Fibroblast of skin of abdomen (primary cell): Measurements from ENCODE around the gene OPHN1.
A peak's percentile ranks its signal among the peaks of the same experiment; 100 is the strongest.
"Not testable (repeated sequence)": the region's sequence is repeated elsewhere in the genome, so short reads cannot be mapped to it uniquely, and the experiment has no call there.

Experiments used
- DNase-seq: peaks from one replicate; pipeline ENCODE4 v3.0.0-alpha.2; 2013

OPHN1 gene

GRCh38 chrX:68139791-68140190 is 293.5 kb downstream of the OPHN1 start:
- no peak for DNase-seq

DNA sequence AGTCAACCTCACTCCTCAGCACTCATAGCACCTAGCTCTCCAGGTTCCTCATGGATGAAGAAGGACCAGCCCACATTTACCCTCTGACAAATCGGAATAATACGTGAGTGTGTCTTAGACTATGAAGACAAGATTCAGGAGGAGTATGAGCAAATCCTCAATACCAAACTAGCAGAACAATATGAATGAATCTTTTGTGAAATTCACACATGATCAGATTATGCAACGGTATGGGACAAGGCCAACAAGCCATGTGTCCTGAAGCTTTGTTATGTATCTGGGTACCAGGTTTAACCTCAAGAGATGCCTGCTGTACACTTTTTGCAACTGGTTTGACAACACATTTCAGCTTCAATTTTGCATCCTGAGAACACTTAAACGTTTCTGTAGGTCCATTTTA is 300.1 kb downstream of the OPHN1 start:
- no peak for DNase-seq

GRCh38 chrX:68132749-68133148 is 300.5 kb downstream of the OPHN1 start:
- no peak for DNase-seq

DNA sequence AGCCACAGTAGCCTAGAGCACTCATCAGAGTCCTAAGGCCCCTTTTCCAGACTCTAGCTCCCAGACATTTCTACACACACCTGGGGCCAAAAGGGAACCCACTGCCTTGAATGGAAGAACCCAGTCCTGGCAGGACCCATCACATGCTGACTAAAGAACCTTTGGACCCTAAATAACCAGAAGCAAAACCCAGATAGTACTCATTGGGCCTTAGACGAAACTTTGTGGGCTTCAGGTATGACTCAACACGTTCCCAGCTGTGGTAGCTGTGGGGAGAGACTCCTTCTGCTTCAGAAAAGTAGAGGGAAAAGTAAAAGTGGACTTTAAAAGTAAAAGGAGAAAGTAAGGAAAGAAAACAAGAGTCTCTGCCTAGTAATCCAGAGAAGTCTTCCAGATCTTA is 311.5 kb downstream of the OPHN1 start:
- DNase-seq: no peak

- no peak for DNase-seq
These were observed 311.9 kb downstream of the OPHN1 start for GRCh38 chrX:68121371-68121770.

DNA sequence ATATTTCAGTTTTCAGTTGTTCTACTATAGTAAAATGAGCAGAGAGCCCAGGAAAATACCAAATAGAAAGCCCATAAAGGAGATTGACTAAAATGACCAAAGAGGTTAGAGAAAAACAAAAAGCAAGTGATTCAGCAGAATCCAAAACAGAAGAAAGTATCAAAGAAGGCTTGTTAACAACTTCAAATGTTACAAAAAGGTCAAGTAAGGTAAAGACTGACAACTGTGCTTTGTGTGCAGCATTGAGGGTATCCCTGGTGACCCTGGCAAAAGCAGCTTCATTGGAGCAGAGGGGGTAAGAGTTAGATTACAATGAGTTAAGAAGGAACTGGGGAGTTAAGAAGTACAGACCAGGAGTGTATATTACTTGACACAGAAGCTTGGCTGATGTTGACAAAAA is 317.9 kb downstream of the OPHN1 start:
- DNase-seq: no peak

GRCh38 chrX:68114573-68115129 is 318.6 kb downstream of the OPHN1 start:
- no peak for DNase-seq

DNA sequence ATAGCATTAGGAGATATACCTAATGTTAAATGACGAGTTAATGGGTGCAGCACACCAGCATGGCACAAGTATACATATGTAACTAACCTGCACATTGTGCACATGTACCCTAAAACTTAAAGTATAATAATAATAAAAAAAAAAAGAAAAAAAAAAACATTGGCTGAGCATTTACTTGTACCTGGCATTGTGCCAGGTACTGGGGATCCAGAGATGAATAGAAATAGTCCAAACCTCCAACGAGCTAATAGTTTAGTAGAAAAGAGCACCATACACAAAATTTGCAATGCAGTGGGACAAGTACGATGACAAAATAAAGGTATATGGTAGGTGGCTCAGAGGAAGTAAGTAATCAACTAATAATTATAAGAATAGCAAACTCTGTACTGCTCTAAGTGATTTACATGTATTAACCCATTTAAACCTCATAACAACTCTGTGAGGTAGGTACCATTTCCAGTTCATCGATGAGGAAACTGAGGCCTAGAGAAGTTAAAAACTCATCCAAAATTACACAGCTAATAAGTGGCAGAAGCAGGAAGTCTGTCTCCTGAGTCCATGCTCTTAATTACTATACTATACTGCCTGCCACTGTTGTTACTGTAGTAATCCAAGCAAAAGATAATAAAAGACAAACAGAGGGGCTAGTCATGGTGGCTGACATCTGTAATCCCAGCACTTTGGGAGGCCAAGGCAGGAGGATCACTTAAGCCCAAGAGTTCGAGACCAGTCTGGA is 319.3 kb downstream of the OPHN1 start:
- DNase-seq: no peak

DNA sequence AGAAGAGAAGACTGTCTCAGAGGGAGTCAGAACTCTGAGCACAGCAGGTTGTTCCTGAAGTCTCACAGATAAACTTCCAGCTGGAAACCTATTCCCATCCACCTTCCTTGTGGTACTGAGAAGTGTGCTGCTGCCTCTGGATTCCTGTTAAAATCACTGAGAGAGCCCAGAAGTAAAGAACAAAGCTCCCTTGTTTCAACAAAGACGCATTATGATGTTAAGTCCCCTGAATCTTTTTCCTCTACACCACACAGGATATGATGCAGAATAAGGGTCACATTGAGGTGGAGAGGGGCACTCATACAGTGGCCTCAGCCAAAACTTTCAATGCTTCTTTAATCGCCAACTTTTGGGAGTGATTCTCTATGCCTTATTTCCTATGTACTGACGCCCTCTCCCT is 321.0 kb downstream of the OPHN1 start:
- no peak for DNase-seq

DNA sequence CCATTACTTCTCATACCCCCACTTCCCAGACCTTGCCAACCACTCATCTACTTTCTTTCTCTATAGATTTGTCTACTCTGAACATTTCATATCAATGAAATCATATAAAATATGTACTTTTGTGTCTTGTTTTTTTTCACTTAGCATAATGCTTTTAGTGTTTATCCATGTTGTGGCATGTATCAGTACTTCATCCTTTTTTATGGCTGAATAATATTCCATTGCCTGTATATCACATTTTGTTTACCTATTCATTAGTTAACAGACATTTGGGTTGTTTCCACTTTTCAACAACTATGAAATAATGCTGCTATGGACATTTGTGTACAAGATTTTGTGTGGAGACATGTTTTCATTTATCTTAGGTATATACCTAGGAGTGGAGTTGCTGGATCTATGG is 324.1 kb downstream of the OPHN1 start:
- no peak for DNase-seq

GRCh38 chrX:68098431-68098830 is 334.9 kb downstream of the OPHN1 start:
- DNase-seq: no peak

GRCh38 chrX:68090266-68090665 is 343.0 kb downstream of the OPHN1 start:
- DNase-seq: no peak

DNA sequence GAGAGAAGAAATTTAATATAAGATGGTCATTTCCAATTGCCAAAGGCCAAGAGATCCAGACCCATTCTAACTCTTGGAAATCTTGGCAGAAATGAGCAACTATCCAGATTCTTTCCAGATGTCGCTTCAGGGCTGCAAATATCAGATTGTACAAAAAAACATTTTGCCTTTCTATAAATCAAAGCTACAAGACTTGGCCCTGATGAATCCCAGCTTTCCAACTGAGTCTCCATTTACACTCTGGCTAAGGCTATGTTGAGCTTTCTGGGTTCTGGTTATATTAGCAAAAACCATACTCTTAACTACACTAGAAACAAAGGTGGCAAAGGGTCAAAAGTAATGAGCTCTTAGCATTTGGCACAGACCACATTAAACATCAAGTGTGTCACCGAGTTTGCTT is 345.8 kb downstream of the OPHN1 start:
- DNase-seq: no peak

DNA sequence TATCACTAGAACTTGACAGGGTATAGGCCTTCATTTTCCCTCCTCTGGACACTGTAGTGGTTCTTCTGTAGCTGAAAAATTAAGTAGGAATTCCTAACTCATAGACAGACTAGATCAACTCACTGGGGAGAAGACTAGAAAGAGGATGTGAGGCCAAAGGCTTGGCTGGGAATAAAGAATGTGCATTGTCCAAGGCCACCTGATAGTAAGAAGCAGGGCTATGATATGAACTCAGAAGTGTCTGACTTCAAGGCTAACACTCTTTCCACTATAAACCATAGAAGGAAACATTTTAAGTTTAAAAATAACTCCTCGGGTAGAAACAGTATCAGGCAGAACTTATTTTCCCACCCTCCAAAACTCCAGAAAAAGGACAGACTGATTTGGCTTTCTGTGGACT is 346.6 kb downstream of the OPHN1 start:
- DNase-seq: no peak

GRCh38 chrX:68084765-68085164 is 348.5 kb downstream of the OPHN1 start:
- DNase-seq: peak; percentile 63

- peak; percentile 65 for DNase-seq
These were observed 349.8 kb downstream of the OPHN1 start for GRCh38 chrX:68083510-68083909.

DNA sequence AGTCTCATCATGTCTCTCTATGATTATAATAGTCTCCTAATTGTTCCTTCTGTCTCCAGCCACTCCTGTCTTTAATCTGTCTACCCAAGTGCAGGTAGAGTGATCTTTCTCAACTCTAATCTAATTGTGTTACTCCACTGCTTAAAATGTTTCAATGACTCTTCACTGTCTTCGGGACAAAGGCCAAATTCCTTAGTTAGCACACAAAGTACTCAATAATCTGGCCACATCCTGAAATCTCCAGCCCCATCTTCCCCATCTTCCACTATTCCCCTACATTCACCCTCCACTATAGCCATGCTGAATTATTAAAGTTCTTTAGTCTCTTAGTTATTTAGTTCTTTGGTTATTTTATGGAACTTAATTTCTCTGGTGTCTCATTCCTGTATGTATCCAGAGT is 353.3 kb downstream of the OPHN1 start:
- no peak for DNase-seq

- DNase-seq: not testable (repeated sequence)
These were observed 354.5 kb downstream of the OPHN1 start for GRCh38 chrX:68078801-68079200.

GRCh38 chrX:68077378-68077777 is 355.9 kb downstream of the OPHN1 start:
- DNase-seq: no peak

GRCh38 chrX:68072041-68072440 is 361.3 kb downstream of the OPHN1 start:
- peak; percentile 5 for DNase-seq

- not testable (repeated sequence) for DNase-seq
These were observed 363.2 kb downstream of the OPHN1 start for GRCh38 chrX:68070119-68070518.

- DNase-seq: no peak
These were observed 372.1 kb downstream of the OPHN1 start for GRCh38 chrX:68061206-68061535.

DNA sequence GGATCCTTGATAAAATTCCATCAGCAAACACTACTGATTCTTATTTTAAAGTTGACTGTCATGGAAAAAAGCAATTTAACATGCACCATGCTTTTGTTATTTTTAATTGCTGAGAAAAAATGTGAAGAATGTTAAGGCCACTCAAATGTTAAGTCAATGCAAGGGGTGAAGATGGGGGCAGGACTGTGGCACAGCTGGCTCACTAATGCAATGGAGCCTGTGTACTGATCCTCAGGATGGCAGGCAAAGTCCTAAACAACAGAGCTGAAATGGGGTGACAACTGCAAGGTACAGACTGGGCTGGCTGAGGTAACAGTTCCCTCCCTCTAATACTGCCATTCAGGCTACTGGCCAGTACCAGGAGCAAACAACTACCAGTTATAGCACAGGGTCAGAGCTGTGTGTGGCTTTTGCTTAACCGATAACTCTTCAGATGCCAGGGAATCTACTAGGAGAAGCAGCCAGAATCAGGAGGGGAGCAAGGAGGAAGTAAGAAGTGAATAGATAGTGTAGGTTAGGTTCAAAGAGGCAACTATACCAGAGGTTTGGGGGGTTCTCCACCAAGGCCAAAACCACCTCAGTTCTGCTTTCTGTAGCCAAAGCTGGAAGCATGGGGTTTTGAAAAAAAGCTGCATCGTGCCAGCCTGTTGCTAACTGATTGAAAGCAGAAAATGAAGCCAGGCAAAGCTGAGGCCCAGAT is 372.6 kb downstream of the OPHN1 start:
- DNase-seq: no peak

- DNase-seq: no peak
These were observed 373.8 kb downstream of the OPHN1 start for GRCh38 chrX:68059469-68059868.
